HEK293 (cell line): ENCODE data around the gene STOML3.
A peak's percentile ranks its signal among the peaks of the same experiment; 100 is the strongest.

ENCODE experiments used
- GLI2 ChIP-seq: fragments of 450-650 bp; formaldehyde crosslinking; IDR thresholded peaks from 2 replicates; pipeline ENCODE4; 2017; ENCODE audit warnings: missing biosample characterization, missing genetic modification characterization, low read depth, borderline replicate concordance
- KLF9 ChIP-seq: fragments of 450-650 bp; formaldehyde crosslinking; IDR thresholded peaks from 2 replicates; pipeline ENCODE4 v1.5.1; 2016; ENCODE audit warnings: missing biosample characterization, missing genetic modification characterization, low read depth
- MEIS1 ChIP-seq: sonication (generic); formaldehyde crosslinking; IDR thresholded peaks from 2 replicates; pipeline ENCODE4 v1.8.1; 2022; ENCODE audit warnings: missing genetic modification reagents, mild to moderate bottlenecking, borderline replicate concordance
- OSR2 ChIP-seq: fragments of 450-650 bp; formaldehyde crosslinking; IDR thresholded peaks from 2 replicates; pipeline ENCODE4 v1.5.1; 2016; ENCODE audit warnings: missing biosample characterization, missing genetic modification characterization
- SP2 ChIP-seq: fragments of 450-650 bp; formaldehyde crosslinking; IDR thresholded peaks from 2 replicates; pipeline ENCODE4 v1.5.1; 2016; ENCODE audit warnings: missing biosample characterization, missing genetic modification characterization
- WT1 ChIP-seq: fragments of 450-650 bp; formaldehyde crosslinking; IDR thresholded peaks from 2 replicates; pipeline ENCODE4 v1.5.1; 2016; ENCODE audit warnings: missing biosample characterization, missing genetic modification characterization
- ZNF140 ChIP-seq: fragments of 450-650 bp; formaldehyde crosslinking; IDR thresholded peaks from 2 replicates; pipeline ENCODE4 v1.5.1; 2016; ENCODE audit warnings: missing biosample characterization, missing genetic modification characterization
- ZNF175 ChIP-seq: fragments of 450-650 bp; formaldehyde crosslinking; IDR thresholded peaks from 2 replicates; pipeline ENCODE4 v1.5.1; 2016; ENCODE audit warnings: missing biosample characterization, missing genetic modification characterization
- ZNF274 ChIP-seq, 2 experiments: fragments of 200-500 bp in 1 of 2; fragments of 450-650 bp in 1 of 2; sonication (Bioruptor generic) in 1 of 2; formaldehyde crosslinking in 1 of 2; IDR thresholded peaks; 2 replicates each; pipeline versions ENCODE4 v1.5.1 to v1.6.1; 2014 to 2016; ENCODE audit warnings: borderline replicate concordance in 1 of 2, inconsistent platforms in 1 of 2, low read length in 1 of 2, missing biosample characterization in 1 of 2, missing genetic modification characterization in 1 of 2
- ZNF292 ChIP-seq: fragments of 450-650 bp; formaldehyde crosslinking; IDR thresholded peaks from 2 replicates; pipeline ENCODE4 v1.5.1; 2016; ENCODE audit warnings: low read depth, missing biosample characterization, missing genetic modification characterization, borderline replicate concordance
- ZNF335 ChIP-seq: fragments of 450-650 bp; formaldehyde crosslinking; conservative IDR thresholded peaks from 2 replicates; pipeline ENCODE4 v1.5.1; 2016; ENCODE audit warnings: missing biosample characterization, missing genetic modification characterization
- ZNF423 ChIP-seq: fragments of 450-650 bp; formaldehyde crosslinking; IDR thresholded peaks from 2 replicates; pipeline ENCODE4 v1.5.1; 2016; ENCODE audit warnings: missing biosample characterization, missing genetic modification characterization
- ZNF501 ChIP-seq: fragments of 450-650 bp; formaldehyde crosslinking; IDR thresholded peaks from 2 replicates; pipeline ENCODE4 v1.5.1; 2016; ENCODE audit warnings: missing biosample characterization, missing genetic modification characterization
- ZNF548 ChIP-seq: fragments of 450-650 bp; formaldehyde crosslinking; IDR thresholded peaks from 2 replicates; pipeline ENCODE4 v1.5.1; 2016; ENCODE audit warnings: missing biosample characterization, missing genetic modification characterization
- ZNF596 ChIP-seq: fragments of 450-650 bp; IDR thresholded peaks from 2 replicates; pipeline ENCODE4 v1.5.0; 2018; ENCODE audit warnings: missing biosample characterization, mild to moderate bottlenecking, missing genetic modification characterization, moderate library complexity
- ZSCAN16 ChIP-seq: fragments of 450-650 bp; formaldehyde crosslinking; IDR thresholded peaks from 2 replicates; pipeline ENCODE4 v1.5.1; 2016; ENCODE audit warnings: missing biosample characterization, missing genetic modification characterization
- ZSCAN30 ChIP-seq: fragments of 450-650 bp; IDR thresholded peaks from 2 replicates; pipeline ENCODE4 v1.5.1; 2018; ENCODE audit warnings: missing biosample characterization, mild to moderate bottlenecking, missing genetic modification characterization, moderate library complexity
- TF ChIP-seq, protein P1 (sequence below): fragments of 450-650 bp; formaldehyde crosslinking; IDR thresholded peaks from 2 replicates; pipeline ENCODE4 v1.5.1; 2016; ENCODE audit warnings: missing biosample characterization, missing genetic modification characterization
- TF ChIP-seq, protein P2 (sequence below): fragments of 450-650 bp; formaldehyde crosslinking; IDR thresholded peaks from 2 replicates; pipeline ENCODE4 v1.5.1; 2016; ENCODE audit warnings: missing biosample characterization, missing genetic modification characterization
- TF ChIP-seq, protein P3 (sequence below): fragments of 450-650 bp; formaldehyde crosslinking; IDR thresholded peaks from 2 replicates; pipeline ENCODE4 v1.5.1; 2016; ENCODE audit warnings: missing biosample characterization, missing genetic modification characterization
- TF ChIP-seq, protein P4 (sequence below): fragments of 450-650 bp; formaldehyde crosslinking; IDR thresholded peaks from 2 replicates; pipeline ENCODE4 v1.5.1; 2017; ENCODE audit warnings: missing biosample characterization, missing genetic modification characterization
- TF ChIP-seq, protein P5 (sequence below): IDR thresholded peaks from 2 replicates; pipeline ENCODE4 v1.6.1; 2011; ENCODE audit warnings: mild to moderate bottlenecking, low read depth, low read length, borderline replicate concordance
- TF ChIP-seq, protein P6 (sequence below): fragments of 450-650 bp; formaldehyde crosslinking; IDR thresholded peaks from 2 replicates; pipeline ENCODE4 v1.5.1; 2017; ENCODE audit warnings: missing biosample characterization, missing genetic modification characterization
- TF ChIP-seq, protein P7 (sequence below): fragments of 450-650 bp; formaldehyde crosslinking; IDR thresholded peaks from 2 replicates; pipeline ENCODE4 v1.5.1; 2016; ENCODE audit warnings: missing biosample characterization, missing genetic modification characterization

Gene STOML3

DNA sequence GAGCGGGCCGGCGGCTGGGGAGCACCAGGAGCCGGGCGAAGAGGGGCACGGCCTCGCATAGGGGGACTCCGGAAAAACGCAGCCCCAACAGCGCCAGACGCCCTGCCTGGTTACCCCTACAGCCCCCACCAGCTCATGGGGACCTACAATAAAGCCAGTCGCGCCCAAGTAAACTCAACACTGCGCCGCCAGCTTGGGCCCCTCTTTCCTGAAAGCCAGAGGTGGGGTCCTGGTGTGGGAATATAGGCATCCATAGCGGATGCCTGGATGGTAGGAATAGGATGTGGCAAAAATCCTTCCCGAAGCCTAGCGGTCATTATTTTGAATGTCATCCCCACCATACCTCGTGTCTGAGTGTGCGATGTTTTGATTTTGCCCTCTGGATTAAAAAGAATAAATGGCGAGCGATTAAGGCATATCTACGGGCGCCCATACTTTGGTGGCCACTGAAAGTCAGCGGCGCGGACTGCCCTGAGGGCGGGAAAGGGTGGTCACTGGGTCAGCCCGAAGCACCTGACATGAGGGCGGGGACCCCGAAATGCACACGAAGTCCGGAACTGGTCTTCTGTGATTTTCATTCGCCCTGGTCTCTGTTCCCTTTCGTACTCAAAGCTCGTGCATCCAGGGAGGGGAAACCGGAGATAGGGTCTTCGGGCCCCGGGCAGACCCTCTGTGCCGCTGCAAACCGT lies 47.4 kb upstream of the STOML3 start, which contains the start of the genes NHLRC3 and PROSER1 (continued):
- TF ChIP-seq ZNF501 (tag by site-specific recombination), result no peak; the same call in none of the 2 replicates
- TF ChIP-seq, protein P1, sequence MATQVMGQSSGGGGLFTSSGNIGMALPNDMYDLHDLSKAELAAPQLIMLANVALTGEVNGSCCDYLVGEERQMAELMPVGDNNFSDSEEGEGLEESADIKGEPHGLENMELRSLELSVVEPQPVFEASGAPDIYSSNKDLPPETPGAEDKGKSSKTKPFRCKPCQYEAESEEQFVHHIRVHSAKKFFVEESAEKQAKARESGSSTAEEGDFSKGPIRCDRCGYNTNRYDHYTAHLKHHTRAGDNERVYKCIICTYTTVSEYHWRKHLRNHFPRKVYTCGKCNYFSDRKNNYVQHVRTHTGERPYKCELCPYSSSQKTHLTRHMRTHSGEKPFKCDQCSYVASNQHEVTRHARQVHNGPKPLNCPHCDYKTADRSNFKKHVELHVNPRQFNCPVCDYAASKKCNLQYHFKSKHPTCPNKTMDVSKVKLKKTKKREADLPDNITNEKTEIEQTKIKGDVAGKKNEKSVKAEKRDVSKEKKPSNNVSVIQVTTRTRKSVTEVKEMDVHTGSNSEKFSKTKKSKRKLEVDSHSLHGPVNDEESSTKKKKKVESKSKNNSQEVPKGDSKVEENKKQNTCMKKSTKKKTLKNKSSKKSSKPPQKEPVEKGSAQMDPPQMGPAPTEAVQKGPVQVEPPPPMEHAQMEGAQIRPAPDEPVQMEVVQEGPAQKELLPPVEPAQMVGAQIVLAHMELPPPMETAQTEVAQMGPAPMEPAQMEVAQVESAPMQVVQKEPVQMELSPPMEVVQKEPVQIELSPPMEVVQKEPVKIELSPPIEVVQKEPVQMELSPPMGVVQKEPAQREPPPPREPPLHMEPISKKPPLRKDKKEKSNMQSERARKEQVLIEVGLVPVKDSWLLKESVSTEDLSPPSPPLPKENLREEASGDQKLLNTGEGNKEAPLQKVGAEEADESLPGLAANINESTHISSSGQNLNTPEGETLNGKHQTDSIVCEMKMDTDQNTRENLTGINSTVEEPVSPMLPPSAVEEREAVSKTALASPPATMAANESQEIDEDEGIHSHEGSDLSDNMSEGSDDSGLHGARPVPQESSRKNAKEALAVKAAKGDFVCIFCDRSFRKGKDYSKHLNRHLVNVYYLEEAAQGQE (tag by site-specific recombination), result no peak
- TF ChIP-seq, protein P2, sequence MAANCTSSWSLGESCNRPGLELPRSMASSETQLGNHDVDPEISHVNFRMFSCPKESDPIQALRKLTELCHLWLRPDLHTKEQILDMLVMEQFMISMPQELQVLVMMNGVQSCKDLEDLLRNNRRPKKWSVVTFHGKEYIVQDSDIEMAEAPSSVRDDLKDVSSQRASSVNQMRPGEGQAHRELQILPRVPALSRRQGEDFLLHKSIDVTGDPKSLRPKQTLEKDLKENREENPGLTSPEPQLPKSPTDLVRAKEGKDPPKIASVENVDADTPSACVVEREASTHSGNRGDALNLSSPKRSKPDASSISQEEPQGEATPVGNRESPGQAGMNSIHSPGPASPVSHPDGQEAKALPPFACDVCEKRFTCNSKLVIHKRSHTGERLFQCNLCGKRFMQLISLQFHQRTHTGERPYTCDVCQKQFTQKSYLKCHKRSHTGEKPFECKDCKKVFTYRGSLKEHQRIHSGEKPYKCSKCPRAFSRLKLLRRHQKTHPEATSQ (tag by site-specific recombination), result no peak
- no peak for TF ChIP-seq ZNF274 (IDR thresholded peaks at IDR 0.05; ENCODE audit: low read length)
- no peak for TF ChIP-seq ZNF274 (tag by site-specific recombination; IDR thresholded peaks at IDR 0.05; ENCODE audit: borderline replicate concordance)
- TF ChIP-seq GLI2 (tag by site-specific recombination), result no peak
- peak; percentile 99 for TF ChIP-seq ZSCAN30 (tag by site-specific recombination)
- TF ChIP-seq, protein P3, sequence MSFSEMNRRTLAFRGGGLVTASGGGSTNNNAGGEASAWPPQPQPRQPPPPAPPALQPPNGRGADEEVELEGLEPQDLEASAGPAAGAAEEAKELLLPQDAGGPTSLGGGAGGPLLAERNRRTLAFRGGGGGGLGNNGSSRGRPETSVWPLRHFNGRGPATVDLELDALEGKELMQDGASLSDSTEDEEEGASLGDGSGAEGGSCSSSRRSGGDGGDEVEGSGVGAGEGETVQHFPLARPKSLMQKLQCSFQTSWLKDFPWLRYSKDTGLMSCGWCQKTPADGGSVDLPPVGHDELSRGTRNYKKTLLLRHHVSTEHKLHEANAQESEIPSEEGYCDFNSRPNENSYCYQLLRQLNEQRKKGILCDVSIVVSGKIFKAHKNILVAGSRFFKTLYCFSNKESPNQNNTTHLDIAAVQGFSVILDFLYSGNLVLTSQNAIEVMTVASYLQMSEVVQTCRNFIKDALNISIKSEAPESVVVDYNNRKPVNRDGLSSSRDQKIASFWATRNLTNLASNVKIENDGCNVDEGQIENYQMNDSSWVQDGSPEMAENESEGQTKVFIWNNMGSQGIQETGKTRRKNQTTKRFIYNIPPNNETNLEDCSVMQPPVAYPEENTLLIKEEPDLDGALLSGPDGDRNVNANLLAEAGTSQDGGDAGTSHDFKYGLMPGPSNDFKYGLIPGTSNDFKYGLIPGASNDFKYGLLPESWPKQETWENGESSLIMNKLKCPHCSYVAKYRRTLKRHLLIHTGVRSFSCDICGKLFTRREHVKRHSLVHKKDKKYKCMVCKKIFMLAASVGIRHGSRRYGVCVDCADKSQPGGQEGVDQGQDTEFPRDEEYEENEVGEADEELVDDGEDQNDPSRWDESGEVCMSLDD (tag by site-specific recombination), result peak; percentile 67; the same call in 1 of the 2 replicates
- no peak for TF ChIP-seq WT1 (tag by site-specific recombination)
- no peak for TF ChIP-seq ZNF140 (tag by site-specific recombination)
- TF ChIP-seq, protein P4, sequence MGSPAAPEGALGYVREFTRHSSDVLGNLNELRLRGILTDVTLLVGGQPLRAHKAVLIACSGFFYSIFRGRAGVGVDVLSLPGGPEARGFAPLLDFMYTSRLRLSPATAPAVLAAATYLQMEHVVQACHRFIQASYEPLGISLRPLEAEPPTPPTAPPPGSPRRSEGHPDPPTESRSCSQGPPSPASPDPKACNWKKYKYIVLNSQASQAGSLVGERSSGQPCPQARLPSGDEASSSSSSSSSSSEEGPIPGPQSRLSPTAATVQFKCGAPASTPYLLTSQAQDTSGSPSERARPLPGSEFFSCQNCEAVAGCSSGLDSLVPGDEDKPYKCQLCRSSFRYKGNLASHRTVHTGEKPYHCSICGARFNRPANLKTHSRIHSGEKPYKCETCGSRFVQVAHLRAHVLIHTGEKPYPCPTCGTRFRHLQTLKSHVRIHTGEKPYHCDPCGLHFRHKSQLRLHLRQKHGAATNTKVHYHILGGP, result peak; percentile 69; the same call in 1 of the 2 replicates
- TF ChIP-seq SP2, result peak; percentile 79
- TF ChIP-seq, protein P5, sequence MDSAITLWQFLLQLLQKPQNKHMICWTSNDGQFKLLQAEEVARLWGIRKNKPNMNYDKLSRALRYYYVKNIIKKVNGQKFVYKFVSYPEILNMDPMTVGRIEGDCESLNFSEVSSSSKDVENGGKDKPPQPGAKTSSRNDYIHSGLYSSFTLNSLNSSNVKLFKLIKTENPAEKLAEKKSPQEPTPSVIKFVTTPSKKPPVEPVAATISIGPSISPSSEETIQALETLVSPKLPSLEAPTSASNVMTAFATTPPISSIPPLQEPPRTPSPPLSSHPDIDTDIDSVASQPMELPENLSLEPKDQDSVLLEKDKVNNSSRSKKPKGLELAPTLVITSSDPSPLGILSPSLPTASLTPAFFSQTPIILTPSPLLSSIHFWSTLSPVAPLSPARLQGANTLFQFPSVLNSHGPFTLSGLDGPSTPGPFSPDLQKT, result no peak
- TF ChIP-seq ZNF548 (tag by site-specific recombination), result no peak
- TF ChIP-seq ZNF596 (tag by site-specific recombination), result no peak; the same call in 1 of the 2 replicates
- TF ChIP-seq MEIS1 (CRISPR knock-in tag), result no peak
- peak; percentile 100 for TF ChIP-seq ZNF335
- TF ChIP-seq ZNF423 (tag by site-specific recombination), result no peak
- peak; percentile 66 for TF ChIP-seq KLF9 (tag by site-specific recombination)
- TF ChIP-seq ZNF175 (tag by site-specific recombination), result no peak
- TF ChIP-seq, protein P6, sequence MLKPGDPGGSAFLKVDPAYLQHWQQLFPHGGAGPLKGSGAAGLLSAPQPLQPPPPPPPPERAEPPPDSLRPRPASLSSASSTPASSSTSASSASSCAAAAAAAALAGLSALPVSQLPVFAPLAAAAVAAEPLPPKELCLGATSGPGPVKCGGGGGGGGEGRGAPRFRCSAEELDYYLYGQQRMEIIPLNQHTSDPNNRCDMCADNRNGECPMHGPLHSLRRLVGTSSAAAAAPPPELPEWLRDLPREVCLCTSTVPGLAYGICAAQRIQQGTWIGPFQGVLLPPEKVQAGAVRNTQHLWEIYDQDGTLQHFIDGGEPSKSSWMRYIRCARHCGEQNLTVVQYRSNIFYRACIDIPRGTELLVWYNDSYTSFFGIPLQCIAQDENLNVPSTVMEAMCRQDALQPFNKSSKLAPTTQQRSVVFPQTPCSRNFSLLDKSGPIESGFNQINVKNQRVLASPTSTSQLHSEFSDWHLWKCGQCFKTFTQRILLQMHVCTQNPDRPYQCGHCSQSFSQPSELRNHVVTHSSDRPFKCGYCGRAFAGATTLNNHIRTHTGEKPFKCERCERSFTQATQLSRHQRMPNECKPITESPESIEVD, result 0 out of 2 replicates have a peak, but pooled peaks have one; percentile 12
- TF ChIP-seq ZNF292 (tag by site-specific recombination), result no peak
- TF ChIP-seq ZSCAN16, result no peak
- TF ChIP-seq, protein P7, sequence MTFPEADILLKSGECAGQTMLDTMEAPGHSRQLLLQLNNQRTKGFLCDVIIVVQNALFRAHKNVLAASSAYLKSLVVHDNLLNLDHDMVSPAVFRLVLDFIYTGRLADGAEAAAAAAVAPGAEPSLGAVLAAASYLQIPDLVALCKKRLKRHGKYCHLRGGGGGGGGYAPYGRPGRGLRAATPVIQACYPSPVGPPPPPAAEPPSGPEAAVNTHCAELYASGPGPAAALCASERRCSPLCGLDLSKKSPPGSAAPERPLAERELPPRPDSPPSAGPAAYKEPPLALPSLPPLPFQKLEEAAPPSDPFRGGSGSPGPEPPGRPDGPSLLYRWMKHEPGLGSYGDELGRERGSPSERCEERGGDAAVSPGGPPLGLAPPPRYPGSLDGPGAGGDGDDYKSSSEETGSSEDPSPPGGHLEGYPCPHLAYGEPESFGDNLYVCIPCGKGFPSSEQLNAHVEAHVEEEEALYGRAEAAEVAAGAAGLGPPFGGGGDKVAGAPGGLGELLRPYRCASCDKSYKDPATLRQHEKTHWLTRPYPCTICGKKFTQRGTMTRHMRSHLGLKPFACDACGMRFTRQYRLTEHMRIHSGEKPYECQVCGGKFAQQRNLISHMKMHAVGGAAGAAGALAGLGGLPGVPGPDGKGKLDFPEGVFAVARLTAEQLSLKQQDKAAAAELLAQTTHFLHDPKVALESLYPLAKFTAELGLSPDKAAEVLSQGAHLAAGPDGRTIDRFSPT, result no peak
- peak; percentile 64; the same call in 1 of the 2 replicates for TF ChIP-seq OSR2 (tag by site-specific recombination)
